ENCODE results near the gene CFAP45. TPM values are rescaled to one million over a fixed set of nuclear protein-coding genes. Genes with fewer than 3 reads are reported as not detected.
A peak's percentile ranks its signal among the peaks of the same experiment; 100 is the strongest.

The CFAP45 gene
- total and polyA plus RNA-seq, 9 of the 15 experiments (the other 6 are each of a cell fraction or from before 2014, with no cell fraction given) = 0.65 to 2.4 (median 1.5) TPM

DNA sequence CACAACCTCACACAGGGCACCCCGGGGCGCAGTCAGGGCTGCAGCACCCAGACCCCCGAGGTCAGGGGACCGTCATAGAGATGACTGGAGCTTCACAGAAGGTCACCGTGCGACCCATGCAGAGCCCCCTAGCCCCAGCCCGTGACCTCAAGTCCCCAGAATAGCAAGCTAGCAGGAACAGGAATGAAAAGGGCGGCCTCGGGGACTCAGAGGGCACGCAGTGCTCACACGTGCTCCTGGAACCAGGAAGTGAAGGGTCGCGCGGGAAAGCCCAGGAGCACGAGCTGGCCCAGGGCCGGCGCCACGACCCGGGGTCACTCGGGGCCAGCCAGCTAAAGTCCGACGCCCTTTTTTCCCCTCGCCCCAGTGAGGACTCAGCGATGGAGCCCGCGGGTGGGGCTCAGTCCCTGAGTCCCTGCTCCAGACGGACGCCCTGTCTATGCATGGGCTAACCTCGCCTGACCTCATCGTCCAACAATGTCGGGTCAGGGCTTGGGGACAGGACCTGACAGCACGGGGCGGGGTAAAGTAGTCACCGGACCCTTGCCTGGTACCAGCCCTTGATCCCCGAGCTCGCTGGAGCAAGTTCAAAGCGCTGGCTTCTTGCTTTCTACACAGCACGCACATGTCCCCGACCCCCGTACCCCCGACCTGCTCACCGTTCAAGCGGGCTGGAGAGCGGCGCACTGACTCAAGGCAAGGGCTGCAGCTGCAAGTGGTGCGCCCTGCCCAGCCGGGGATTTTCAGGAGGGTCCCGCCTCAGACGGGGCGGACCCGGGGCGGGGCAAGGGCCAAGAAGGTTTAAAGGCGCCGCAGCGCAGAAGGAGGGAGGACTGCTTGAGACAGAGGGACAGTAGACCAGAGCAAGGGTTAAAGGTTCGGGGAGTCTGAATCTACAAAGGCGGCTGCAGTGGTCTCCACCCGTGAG, 25.1 kb upstream of the CFAP45 start, which contains the start of gene TAGLN2 (continued):
- TF ChIP-seq, protein P1, sequence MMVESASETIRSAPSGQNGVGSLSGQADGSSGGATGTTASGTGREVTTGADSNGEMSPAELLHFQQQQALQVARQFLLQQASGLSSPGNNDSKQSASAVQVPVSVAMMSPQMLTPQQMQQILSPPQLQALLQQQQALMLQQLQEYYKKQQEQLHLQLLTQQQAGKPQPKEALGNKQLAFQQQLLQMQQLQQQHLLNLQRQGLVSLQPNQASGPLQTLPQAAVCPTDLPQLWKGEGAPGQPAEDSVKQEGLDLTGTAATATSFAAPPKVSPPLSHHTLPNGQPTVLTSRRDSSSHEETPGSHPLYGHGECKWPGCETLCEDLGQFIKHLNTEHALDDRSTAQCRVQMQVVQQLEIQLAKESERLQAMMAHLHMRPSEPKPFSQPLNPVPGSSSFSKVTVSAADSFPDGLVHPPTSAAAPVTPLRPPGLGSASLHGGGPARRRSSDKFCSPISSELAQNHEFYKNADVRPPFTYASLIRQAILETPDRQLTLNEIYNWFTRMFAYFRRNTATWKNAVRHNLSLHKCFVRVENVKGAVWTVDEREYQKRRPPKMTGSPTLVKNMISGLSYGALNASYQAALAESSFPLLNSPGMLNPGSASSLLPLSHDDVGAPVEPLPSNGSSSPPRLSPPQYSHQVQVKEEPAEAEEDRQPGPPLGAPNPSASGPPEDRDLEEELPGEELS (CRISPR knock-in tag; IDR thresholded peaks at IDR 0.05; ENCODE audit: borderline replicate concordance) = 0 out of 2 replicates have a peak, but pooled peaks have one; percentile 51
- TF ChIP-seq KDM5B (IDR thresholded peaks at IDR 0.05; ENCODE audit: insufficient replicate concordance, low read depth, low read length) = peak; percentile 96
- TF ChIP-seq, protein P2, sequence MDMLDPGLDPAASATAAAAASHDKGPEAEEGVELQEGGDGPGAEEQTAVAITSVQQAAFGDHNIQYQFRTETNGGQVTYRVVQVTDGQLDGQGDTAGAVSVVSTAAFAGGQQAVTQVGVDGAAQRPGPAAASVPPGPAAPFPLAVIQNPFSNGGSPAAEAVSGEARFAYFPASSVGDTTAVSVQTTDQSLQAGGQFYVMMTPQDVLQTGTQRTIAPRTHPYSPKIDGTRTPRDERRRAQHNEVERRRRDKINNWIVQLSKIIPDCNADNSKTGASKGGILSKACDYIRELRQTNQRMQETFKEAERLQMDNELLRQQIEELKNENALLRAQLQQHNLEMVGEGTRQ (CRISPR knock-in tag; IDR thresholded peaks at IDR 0.05) = peak; percentile 33; the same call in 1 of the 2 replicates
- no peak for TF ChIP-seq ZNF778 (CRISPR knock-in tag; IDR thresholded peaks at IDR 0.05)
- TF ChIP-seq, protein P3, sequence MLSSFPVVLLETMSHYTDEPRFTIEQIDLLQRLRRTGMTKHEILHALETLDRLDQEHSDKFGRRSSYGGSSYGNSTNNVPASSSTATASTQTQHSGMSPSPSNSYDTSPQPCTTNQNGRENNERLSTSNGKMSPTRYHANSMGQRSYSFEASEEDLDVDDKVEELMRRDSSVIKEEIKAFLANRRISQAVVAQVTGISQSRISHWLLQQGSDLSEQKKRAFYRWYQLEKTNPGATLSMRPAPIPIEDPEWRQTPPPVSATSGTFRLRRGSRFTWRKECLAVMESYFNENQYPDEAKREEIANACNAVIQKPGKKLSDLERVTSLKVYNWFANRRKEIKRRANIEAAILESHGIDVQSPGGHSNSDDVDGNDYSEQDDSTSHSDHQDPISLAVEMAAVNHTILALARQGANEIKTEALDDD (IDR thresholded peaks at IDR 0.05) = no peak
- TF ChIP-seq NFXL1 (CRISPR knock-in tag; IDR thresholded peaks at IDR 0.05) = no peak
- peak; percentile 34 for TF ChIP-seq NUFIP1 (IDR thresholded peaks at IDR 0.05; ENCODE audit: partially characterized antibody)
- TF ChIP-seq HDAC8 (tag; IDR thresholded peaks at IDR 0.05) = peak; percentile 74; the same call in 1 of the 2 replicates
- TF ChIP-seq PTRF (tag; IDR thresholded peaks at IDR 0.05) = no peak
- TF ChIP-seq TAF1 (IDR thresholded peaks at IDR 0.05; ENCODE audit: control insufficient read depth, extremely low read depth, insufficient read depth, low read length, severe bottlenecking) = peak; percentile 98
- TF ChIP-seq DMBX1 (CRISPR knock-in tag; IDR thresholded peaks at IDR 0.05; ENCODE audit: borderline replicate concordance) = no peak
- TF ChIP-seq RBM22 (IDR thresholded peaks at IDR 0.05; ENCODE audit: low read depth, low read length, poor library complexity, severe bottlenecking) = peak; percentile 91
- TF ChIP-seq PHF20 (IDR thresholded peaks at IDR 0.05; ENCODE audit: partially characterized antibody) = no peak
- TF ChIP-seq ETV6 (IDR thresholded peaks at IDR 0.05; ENCODE audit: borderline replicate concordance in 1 of 2, low read depth in 2 of 2, low read length in 1 of 2) = no peak
- no peak for TF ChIP-seq ETV6 (CRISPR knock-in tag; IDR thresholded peaks at IDR 0.05; ENCODE audit: borderline replicate concordance)
- TF ChIP-seq PTTG1 (tag; IDR thresholded peaks at IDR 0.05; ENCODE audit: low read depth) = no peak
- TF ChIP-seq, protein P4, sequence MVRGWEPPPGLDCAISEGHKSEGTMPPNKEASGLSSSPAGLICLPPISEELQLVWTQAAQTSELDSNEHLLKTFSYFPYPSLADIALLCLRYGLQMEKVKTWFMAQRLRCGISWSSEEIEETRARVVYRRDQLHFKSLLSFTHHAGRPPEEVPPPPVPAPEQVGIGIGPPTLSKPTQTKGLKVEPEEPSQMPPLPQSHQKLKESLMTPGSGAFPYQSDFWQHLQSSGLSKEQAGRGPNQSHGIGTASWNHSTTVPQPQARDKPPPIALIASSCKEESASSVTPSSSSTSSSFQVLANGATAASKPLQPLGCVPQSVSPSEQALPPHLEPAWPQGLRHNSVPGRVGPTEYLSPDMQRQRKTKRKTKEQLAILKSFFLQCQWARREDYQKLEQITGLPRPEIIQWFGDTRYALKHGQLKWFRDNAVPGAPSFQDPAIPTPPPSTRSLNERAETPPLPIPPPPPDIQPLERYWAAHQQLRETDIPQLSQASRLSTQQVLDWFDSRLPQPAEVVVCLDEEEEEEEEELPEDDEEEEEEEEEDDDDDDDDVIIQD (CRISPR knock-in tag; IDR thresholded peaks at IDR 0.05) = no peak
- TF ChIP-seq MYNN (IDR thresholded peaks at IDR 0.05) = peak; percentile 74; the same call in 1 of the 2 replicates
- TF ChIP-seq MYNN (CRISPR knock-in tag; IDR thresholded peaks at IDR 0.05) = no peak
- no peak for TF ChIP-seq HEY1 (CRISPR knock-in tag; IDR thresholded peaks at IDR 0.05; ENCODE audit: borderline replicate concordance)

Data from K562 (cell line).